Fibroblast of the conjunctiva (primary cell): Measurements from ENCODE around the gene SH3GL3.

Experiments
- DNase-seq: peaks from one replicate; pipeline ENCODE4 v3.0.0-alpha.2; 2010; ENCODE audit warnings: low read depth

The SH3GL3 gene

DNA sequence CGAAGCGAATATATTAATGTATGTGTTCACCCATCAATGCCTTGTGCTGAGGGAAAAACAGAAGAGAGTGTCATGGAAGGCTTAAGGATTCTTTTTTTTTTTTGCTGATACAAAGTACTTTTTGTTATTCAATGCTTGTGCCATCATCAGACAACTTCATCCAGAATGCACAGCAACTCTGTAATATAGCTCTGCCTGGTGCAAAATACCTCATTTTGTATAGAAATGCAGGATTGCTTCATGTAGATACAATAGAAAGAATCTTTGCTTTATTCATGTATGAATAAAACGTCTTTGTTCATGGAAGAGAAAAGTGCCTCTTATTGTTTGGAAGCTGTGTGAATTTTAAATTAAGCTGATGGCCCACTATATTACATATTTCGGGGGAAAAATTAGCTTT is 62.9 kb downstream of the SH3GL3 start:
- DNase-seq: no peak

GRCh38 chr15:83512459-83512858 is 65.3 kb downstream of the SH3GL3 start:
- no peak for DNase-seq

DNA sequence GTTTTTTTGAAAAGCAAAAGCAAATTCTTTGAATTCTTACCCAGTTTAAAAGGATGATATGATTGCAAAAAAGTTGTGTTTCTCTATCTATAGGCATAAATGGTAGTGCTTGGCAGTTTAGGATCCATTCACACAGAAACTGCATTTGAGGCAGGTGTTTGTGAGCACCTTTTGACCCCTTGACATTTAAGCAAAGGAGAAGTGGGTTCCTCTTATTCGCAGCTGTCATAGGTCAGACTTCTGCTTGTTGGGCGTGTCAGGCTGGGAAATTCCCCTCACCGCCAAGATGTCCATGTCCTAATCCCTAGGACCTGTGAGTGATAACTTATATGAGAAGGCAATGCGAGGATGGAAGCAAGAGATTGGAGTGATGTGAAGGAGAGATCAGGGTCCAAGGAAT is 67.4 kb downstream of the SH3GL3 start:
- DNase-seq: no peak

- no peak for DNase-seq
These were observed 68.0 kb downstream of the SH3GL3 start for GRCh38 chr15:83515164-83515563.

DNA sequence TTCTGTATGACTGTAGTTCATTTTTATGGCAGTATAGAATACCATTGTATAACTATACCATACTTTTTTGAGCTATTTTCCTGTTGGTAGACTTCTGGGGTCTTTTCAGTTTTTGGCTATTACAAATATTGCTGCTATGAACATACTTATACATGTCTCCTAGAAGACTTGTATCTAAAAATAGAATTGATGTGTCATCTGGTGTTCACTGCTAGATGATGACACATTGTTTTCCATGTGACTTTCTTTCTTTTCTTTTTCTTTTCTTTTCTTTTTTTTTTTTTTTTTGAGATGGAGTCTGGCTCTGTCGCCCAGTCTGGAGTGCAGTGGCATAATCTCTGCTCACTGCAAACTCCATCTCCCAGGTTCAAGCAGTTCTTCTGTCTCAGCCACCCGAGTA is 69.8 kb downstream of the SH3GL3 start:
- DNase-seq: no peak

DNA sequence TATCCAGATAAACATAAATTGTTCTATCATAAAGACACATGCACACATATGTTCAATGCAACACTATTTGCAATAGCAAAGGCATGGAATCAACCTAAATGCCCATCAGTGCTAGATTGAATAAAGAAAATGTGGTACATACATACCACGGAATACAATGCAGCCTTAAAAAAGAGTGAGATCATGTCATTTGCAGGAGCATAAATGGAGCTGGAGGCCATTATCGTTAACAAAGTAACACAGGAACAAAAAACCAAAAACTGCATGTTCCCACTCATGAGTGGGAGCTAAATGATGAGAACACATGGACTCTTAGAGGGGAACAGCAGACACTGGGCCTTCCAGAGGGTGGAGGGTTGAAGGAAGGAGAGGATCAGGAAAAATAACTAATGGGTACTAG is 79.2 kb downstream of the SH3GL3 start:
- DNase-seq: no peak

DNA sequence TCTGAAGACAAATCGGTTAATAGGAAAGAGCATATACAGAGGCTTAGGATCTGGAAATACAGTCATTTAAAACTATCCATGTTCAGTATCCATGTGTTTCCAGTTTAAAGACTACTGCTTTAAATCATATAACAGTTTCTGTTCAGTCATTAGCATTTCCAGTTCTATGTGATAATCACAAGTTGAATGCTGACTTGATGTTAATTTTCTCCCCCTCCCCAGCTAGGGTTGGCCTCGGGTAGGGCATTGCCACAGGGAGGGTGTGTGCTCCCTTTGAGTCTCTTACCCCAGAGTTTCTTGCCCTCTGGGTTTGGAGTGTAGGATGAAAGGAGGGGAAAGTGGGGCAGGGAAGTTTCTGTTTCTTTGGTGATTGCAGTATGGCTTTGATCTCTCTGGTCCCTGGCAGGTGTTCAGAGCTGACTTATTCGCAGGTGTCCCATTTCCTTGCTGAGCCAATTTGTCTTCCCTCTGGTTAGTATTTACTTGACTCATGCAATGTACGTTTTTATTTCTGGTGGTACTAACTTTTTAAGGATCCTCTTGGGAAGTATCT is 86.3 kb downstream of the SH3GL3 start:
- no peak for DNase-seq

GRCh38 chr15:83537606-83538005 is 90.5 kb downstream of the SH3GL3 start:
- DNase-seq: no peak

DNA sequence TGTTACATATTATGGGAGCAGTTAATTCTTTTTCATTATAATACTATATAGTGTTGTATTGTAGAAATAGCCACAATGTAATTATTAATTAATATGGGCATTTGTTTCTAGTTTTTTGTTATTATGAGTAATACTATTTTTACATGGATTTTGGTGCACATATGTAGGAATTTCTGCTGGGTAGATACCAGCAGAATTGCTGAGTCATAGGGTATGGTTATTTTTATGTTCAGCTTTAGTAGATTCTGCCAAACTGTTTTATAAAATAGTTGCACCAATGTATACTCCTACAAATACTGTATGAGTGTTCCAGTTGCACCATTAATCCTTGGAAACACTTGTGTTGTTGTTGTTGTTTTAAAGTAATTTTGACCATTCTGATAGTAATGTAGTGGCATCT is 91.5 kb downstream of the SH3GL3 start:
- DNase-seq: no peak

GRCh38 chr15:83545804-83546511 is 98.8 kb downstream of the SH3GL3 start:
- DNase-seq: no peak

- no peak for DNase-seq
These were observed 99.4 kb downstream of the SH3GL3 start for GRCh38 chr15:83546512-83546888.

DNA sequence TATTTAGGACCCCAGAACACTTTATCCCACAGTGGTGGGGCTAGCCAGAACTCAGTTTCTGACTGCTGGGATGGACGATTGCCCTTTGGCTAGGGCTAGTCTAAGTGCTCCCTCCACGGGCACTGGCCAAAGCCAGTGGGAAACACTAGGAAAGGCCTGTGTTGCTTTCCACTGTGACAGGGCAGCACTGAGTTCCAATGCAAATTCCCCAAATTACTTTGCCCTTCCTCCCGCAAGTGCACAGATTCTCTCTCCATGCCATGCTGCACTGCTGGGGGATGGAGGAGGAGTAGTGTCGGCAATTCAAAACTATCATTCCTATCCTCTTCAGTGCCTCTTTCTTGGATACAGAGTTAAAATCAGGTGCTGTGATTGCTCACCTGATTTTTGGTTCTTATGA is 100.0 kb downstream of the SH3GL3 start:
- no peak for DNase-seq

- DNase-seq: no peak
These were observed 102.5 kb downstream of the SH3GL3 start for GRCh38 chr15:83549623-83550022.

GRCh38 chr15:83554558-83554957 is 107.4 kb downstream of the SH3GL3 start:
- DNase-seq: no peak

DNA sequence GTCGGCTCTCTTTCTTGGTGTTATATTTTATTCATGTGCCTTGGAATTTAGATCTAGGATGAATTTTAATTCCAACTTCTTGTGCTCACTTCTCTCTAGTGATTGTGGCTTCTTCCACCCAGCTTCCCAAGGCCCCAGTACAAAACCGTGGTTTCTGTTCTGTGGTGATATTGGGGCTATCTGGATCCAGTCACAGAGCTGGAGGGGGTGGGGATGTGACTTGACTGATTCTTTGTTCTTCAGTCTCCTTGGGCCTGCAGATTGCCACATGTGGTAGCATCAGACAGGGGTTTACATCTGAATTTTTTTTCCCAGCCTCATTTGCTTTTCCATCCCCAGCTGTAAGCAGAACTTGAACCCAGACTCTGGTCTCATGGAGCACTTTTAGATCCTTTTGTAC is 108.2 kb downstream of the SH3GL3 start:
- DNase-seq: no peak

DNA sequence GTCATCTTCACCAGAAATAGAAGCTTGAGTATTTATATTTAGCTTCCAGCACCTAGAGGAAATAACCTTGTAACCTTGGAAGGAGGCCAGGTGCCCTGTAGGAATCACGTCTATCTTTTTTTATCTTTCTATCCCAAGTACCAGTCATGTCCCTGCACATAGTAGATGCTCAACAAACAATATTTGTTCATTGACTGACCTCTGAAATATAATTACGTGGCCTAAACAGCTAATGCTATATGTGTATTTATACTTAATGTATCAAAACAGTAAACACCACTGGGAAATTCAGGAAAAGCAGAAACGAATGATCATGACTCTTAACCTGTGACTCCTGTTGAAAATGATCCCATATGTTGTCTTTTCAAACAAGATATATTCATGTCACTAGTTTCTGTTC is 108.9 kb downstream of the SH3GL3 start:
- DNase-seq: no peak

- no peak for DNase-seq
These were observed 109.6 kb downstream of the SH3GL3 start for GRCh38 chr15:83556754-83557153.

- DNase-seq: no peak
These were observed 111.0 kb downstream of the SH3GL3 start for GRCh38 chr15:83558146-83558545.

DNA sequence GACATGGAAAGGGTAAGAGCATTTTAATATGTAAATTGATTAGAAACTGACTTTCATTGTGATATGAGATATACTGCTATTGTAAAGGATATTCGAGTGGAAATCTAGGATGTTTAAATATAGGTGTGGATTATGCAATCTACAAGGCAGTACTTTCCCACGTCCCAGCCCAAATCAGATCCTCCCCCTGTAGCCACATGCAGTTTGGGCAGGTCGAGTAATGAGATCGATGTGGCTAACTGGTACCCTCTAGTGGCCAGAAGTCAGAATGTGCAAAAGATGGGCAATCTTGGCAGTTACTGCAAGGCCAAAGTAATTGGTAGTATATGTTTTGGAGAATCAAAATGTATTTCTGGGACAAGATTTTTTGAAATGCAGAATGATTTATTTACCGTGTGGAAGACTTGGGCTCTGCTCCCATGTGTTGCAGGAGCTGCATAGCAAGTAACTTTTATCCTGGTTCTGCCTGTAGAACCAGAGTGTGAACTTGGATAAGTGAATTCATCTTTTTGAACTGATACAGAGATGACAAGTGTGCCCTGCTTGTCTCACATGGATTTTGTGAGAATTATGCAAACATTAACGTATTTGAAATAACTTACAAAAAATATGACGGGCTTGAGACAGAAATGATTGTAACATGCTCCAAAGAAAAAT is 112.3 kb downstream of the SH3GL3 start:
- DNase-seq: peak; percentile 61

DNA sequence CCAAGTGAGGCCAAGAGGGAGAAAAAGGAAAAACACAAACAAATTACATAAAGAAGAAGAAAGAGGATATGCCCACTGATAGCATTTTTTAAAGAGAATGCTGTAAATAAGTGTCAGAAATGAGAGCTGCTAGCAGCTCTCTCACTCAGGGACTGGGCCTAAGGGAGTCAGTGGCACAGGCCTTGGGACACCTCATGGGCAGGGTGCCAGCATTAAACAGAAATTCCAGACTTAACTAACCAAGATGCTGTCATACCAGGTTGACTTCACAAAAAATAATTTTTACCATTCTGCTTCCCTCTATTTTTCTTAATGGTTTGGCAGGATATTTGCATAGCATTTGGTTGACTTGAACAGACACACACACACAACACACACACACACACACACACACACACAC is 114.5 kb downstream of the SH3GL3 start:
- no peak for DNase-seq

DNA sequence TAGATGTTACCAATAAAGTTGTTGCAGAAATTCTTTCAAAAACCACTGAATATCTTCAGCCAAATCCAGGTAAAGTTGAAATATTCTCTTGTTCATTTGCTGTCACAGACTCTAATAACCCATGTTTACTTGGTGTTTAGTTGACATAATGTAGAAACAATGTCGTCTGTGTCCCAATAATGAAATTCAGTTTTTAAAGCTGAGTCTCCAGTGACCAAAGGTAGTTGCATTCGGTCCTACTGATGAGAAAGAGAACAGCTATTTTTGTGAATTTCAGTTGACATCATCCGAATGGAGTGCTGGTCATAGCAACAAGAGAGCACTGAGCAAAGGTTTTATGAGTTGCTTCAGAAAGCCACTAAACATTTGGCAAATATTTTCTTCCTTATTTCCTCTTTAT is 118.0 kb downstream of the SH3GL3 start:
- no peak for DNase-seq

GRCh38 chr15:83565553-83566159 is 118.5 kb downstream of the SH3GL3 start:
- no peak for DNase-seq

- no peak for DNase-seq
These were observed 120.2 kb downstream of the SH3GL3 start for GRCh38 chr15:83567318-83567717.
